Testis (tissue), 3 donors: Measurements from ENCODE around the gene GNAT1. TPM values are rescaled to one million over a fixed set of nuclear protein-coding genes. Genes with fewer than 3 reads are reported as not detected.

Experiments used
- DNase-seq: peaks from one replicate; pipeline ENCODE4 v3.0.0-alpha.2; 2019
- H3K27ac ChIP-seq, 2 donors: fragments of 200-600 bp; sonication (generic); one replicate each; pipeline ENCODE4 v1.5.1; 2019
- H3K27me3 ChIP-seq: fragments of 200-600 bp; sonication (generic); one replicate; pipeline ENCODE4 v1.5.1; 2019
- H3K36me3 ChIP-seq: fragments of 200-600 bp; sonication (generic); one replicate; pipeline ENCODE4 v1.5.1; 2017; ENCODE audit warnings: low read depth; ENCODE audit errors: missing control alignments
- H3K4me1 ChIP-seq: fragments of 200-600 bp; sonication (generic); one replicate; pipeline ENCODE4 v1.5.1; 2019
- H3K4me3 ChIP-seq, 2 donors: fragments of 200-600 bp; sonication (generic); one replicate each; pipeline ENCODE4 v1.5.1; 2017 to 2019
- H3K9me3 ChIP-seq: fragments of 200-600 bp; sonication (generic); one replicate; pipeline ENCODE4 v1.5.1; 2017
- POLR2A ChIP-seq: fragments of 450-650 bp; IDR thresholded peaks from one replicate; pipeline ENCODE4 v1.6.1; 2017; ENCODE audit warnings: antibody characterized with exemption, mild to moderate bottlenecking, moderate library complexity
- WGBS, 2 donors: methylation state at CpG; one replicate each; pipeline ENCODE4 v1.1.5; 2018; 5-methylcytosine and 5-hydroxymethylcytosine counted together
- intact Hi-C: fragments of 100-400 bp; cut with DNase I; formaldehyde crosslinking; loops from one replicate; pipeline ENCODE4 v1.15.1; 2023; ENCODE audit warnings: low total_unique reads
- polyA plus RNA-seq: library from polyadenylated mRNA; stranded (reverse); fragments of 350-450 nt; fragmentation: Illumina TruSeq; extraction: RNeasy Lipid Tissue Mini Kit (QIAGEN cat#74804); gene quantifications from one replicate; pipeline ENCODE4 v1.2.3, GENCODE V29; 2014; ENCODE audit warnings: low read depth, low replicate concordance; ENCODE audit not compliant: insufficient read depth
- total RNA-seq, 2 donors: library from RNA; depleted of rRNA; stranded (reverse); fragments of >200 nt; gene quantifications; one replicate each; pipeline ENCODE4 v1.2.3, GENCODE V29; 2016
- TF ChIP-seq, protein P1 (sequence below), 3 experiments: fragments of 450-650 bp in 2 of 3; fragments of 200-600 bp in 1 of 3; sonication (generic) in 1 of 3; IDR thresholded peaks; one replicate each; pipeline ENCODE4 v1.5.1; 2016 to 2019; ENCODE audit warnings: antibody characterized with exemption in 3 of 3, mild to moderate bottlenecking in 2 of 3, moderate library complexity in 1 of 3

The GNAT1 gene
- total and polyA plus RNA-seq, 3 donors from 2014 or later, result 0.93 to 2.3 (median 1.2) TPM

DNA sequence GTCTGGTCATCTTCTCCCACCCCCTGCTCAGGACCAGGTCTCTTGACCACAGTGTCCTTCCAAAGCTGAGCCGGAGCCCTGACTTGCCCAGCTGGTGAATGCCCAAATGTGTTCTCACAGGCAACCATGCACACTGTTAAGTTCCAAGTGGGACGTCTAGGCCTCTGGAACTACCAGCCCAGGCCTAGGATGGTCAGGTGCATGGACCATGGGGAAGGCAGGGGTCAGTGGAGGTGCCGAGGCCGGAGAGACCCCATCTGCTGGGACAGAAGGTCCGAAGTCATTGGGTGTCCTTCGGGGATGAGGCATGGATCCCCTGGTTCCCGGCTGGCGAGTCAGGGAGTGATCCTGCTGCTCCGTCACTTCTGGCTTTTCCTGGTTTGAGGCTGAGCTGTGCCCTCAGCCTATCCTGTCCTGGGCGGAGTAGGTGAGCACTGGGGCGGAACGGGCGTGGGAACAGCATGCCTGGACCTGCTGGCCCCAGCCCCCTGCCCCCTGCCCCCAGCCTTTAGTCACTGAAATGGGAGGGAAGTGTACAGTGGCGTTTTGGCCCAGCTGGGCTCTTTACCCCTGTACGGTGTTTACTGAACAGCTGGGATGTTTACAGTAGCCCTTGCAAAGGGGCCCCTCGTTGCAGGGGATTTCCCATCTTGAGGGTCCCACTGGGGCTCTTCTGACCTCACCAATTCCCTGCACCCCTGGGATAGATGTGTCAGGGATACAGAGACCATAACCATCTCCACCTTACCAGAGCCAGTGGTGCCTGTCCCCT is 24.2 kb upstream of the GNAT1 start:
- 81 to 88% methylated on average over 13 to 16 of the region's 16 CpGs for whole genome bisulfite sequencing, 2 donors
- TF ChIP-seq POLR2A, result no peak
- TF ChIP-seq, protein P1, sequence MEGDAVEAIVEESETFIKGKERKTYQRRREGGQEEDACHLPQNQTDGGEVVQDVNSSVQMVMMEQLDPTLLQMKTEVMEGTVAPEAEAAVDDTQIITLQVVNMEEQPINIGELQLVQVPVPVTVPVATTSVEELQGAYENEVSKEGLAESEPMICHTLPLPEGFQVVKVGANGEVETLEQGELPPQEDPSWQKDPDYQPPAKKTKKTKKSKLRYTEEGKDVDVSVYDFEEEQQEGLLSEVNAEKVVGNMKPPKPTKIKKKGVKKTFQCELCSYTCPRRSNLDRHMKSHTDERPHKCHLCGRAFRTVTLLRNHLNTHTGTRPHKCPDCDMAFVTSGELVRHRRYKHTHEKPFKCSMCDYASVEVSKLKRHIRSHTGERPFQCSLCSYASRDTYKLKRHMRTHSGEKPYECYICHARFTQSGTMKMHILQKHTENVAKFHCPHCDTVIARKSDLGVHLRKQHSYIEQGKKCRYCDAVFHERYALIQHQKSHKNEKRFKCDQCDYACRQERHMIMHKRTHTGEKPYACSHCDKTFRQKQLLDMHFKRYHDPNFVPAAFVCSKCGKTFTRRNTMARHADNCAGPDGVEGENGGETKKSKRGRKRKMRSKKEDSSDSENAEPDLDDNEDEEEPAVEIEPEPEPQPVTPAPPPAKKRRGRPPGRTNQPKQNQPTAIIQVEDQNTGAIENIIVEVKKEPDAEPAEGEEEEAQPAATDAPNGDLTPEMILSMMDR (IDR thresholded peaks at IDR 0.05), result no peak
- H3K27me3 ChIP-seq, result no peaks in the 10 kb centered on the region
- intact Hi-C loops, result no loop called here
- H3K36me3 ChIP-seq, result no peaks in the 10 kb centered on the region
- no peaks in the 10 kb centered on the region for H3K9me3 ChIP-seq
- no peak overlapping the region for H3K4me3 ChIP-seq
- no peak overlapping the region for H3K27ac ChIP-seq
- H3K4me1 ChIP-seq, result peaks cover 25% of the 10 kb centered on the region
- DNase-seq, result no peak

DNA sequence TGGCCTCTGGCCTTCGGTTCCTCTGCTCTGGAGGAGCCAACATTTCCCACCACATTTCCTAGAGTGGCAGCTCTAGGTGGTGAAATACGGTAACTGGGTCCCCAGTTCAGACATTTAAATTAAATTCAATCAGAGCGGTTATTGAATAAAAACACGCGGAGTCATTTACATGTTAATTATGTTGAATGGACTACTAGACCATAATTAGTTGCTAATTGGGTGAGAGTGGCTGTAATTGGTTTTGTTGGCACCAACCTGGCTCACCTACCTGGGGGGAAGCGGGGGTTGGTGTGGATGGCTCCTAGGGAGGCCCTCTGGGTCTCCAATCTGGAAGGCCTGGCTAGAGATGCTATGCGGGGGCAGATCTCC is 23.6 kb upstream of the GNAT1 start:
- DNase-seq, result no peak
- WGBS, 2 donors, result 92% methylated on average over 7 of the region's 7 CpGs
- no peaks in the 10 kb centered on the region for H3K27me3 ChIP-seq
- peaks cover 25% of the 10 kb centered on the region for H3K4me1 ChIP-seq
- H3K27ac ChIP-seq, result no peak overlapping the region
- no peaks in the 10 kb centered on the region for H3K9me3 ChIP-seq
- no peak overlapping the region for H3K4me3 ChIP-seq
- TF ChIP-seq, protein P1 (IDR thresholded peaks at IDR 0.05), result no peak
- no peak for TF ChIP-seq POLR2A
- no peaks in the 10 kb centered on the region for H3K36me3 ChIP-seq
- intact Hi-C loops, result no loop called here

DNA sequence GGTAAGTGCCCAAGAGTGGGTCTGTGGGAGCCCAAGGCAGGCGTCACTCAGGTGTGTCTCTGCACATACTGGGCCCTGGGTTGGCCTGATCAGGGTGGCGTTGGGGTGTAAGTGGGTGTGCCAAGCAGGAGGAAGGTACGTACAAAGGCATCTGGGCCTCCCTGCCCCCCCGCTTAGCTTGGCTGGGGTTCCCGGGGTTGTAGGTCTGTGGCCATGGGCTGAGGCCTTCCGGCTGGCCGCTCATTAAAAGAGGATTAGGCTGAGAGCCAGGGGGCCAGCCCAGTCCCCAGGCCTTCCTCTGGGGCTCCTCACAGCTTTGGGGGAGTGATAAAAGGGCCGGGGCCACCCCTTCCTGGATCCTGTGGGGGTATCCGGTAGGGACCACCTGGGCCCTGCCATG is 23.0 kb upstream of the GNAT1 start:
- Histone ChIP-seq H3K27me3 (no peaks in the 10 kb centered on the region), H3K4me1 (peaks cover 25% of the 10 kb centered on the region), H3K4me3 (no peak overlapping the region), H3K27ac (no peak overlapping the region), H3K9me3 (no peaks in the 10 kb centered on the region), H3K36me3 (no peaks in the 10 kb centered on the region)
- 67 to 75% methylated on average over 1 to 9 of the region's 9 CpGs for WGBS, 2 donors
- intact Hi-C loops, result no loop called here
- TF ChIP-seq, protein P1 (IDR thresholded peaks at IDR 0.05), result no peak
- no peak for TF ChIP-seq POLR2A
- no peak for DNase-seq

DNA sequence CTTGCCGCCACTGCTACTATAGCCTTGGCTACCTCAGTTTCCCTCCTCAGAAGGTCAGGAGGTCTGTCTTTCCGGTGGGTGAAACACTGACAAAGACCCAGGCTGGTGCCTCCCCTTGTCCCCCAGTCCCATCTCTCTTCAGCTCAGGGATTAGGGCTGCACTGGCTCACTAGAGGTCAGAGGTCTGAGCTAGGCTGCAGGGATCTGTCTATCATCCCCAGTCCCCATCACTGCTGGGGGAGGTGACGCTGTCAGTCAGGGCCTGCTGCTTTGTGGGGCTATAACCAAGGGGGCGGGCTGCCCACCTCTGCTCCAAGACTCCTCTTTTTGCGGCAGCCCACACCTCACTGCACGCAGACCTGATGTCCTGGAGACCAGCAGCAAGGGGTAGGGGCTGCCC is 22.6 kb upstream of the GNAT1 start:
- DNase-seq, result no peak
- H3K9me3 ChIP-seq, result no peaks in the 10 kb centered on the region
- H3K27me3 ChIP-seq, result no peaks in the 10 kb centered on the region
- intact Hi-C loops, result no loop called here
- H3K4me3 ChIP-seq, result no peak overlapping the region
- H3K27ac ChIP-seq, result no peak overlapping the region
- TF ChIP-seq, protein P1 (IDR thresholded peaks at IDR 0.05), result no peak
- no peak for TF ChIP-seq POLR2A
- H3K4me1 ChIP-seq, result peaks cover 25% of the 10 kb centered on the region
- 85 to 92% methylated on average over 2 to 6 of the region's 6 CpGs for WGBS, 2 donors
- no peaks in the 10 kb centered on the region for H3K36me3 ChIP-seq
